Erythroblast (primary cell): ENCODE data around the gene FOXP1.

ENCODE experiments used
- GATA1 ChIP-seq: IDR thresholded peaks from 2 replicates; pipeline ENCODE4 v1.6.1; 2011; ENCODE audit warnings: low read depth, mild to moderate bottlenecking, control low read depth, low read length, moderate library complexity
- POLR2A ChIP-seq: IDR thresholded peaks from 2 replicates; pipeline ENCODE4 v1.6.1; 2011; ENCODE audit warnings: mild to moderate bottlenecking, low read length

DNA sequence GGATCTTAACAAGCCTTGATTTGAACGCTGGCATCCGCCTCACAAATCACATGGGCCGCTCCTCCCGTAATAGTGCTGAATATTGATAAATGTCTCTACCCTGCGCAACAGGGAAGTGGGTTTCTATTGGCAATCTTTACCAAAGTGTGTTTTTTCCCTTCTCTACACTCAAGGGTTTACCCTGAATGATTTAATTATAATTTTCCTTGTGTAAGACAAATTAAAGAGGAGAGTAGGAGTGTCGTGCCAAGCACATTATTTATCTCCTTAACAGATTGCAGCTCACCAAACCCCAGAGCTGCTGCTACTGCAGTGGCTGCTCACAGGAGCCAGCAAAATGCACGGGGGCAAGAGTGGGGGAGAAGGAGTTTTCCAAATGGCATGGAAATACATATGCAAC, 545.8 kb downstream of the FOXP1 start:
- no peak for TF ChIP-seq POLR2A
- no peak for TF ChIP-seq GATA1
